SU-DHL-6 (cell line): ENCODE data around the gene TTC23.

Experiments
- H2AFZ ChIP-seq: fragments of 200-600 bp; sonication (generic); 2 replicates; pipeline ENCODE4 v1.6.1; 2014; ENCODE audit warnings: low read depth, mild to moderate bottlenecking, moderate library complexity, mixed read lengths, antibody characterized with exemption, low read length; ENCODE audit not compliant: severe bottlenecking
- H3F3A ChIP-seq: fragments of 200-600 bp; shearing (Covaris generic); 2 replicates; pipeline ENCODE4 v1.6.0; 2016; ENCODE audit warnings: antibody characterized with exemption, mild to moderate bottlenecking; ENCODE audit not compliant: insufficient read depth
- H3K27ac ChIP-seq: fragments of 200-600 bp; sonication (generic); 2 replicates; pipeline ENCODE4 v1.5.1; 2016; ENCODE audit warnings: low read depth, mild to moderate bottlenecking, low read length, moderate library complexity, mixed read lengths
- H3K27me3 ChIP-seq: fragments of 200-600 bp; sonication (generic), shearing (Covaris generic); 2 replicates; pipeline ENCODE4 v1.6.0; 2014; ENCODE audit warnings: mild to moderate bottlenecking, low read length
- H3K36me3 ChIP-seq: fragments of 200-600 bp; sonication (generic); 2 replicates; pipeline ENCODE4 v1.6.1; 2014; ENCODE audit warnings: mild to moderate bottlenecking, low read length, mixed read lengths
- H3K4me2 ChIP-seq: fragments of 300-600, 200-600 bp; shearing (Covaris generic), sonication (generic); 2 replicates; pipeline ENCODE4 v1.6.0; 2014; ENCODE audit warnings: low read length, low read depth, mild to moderate bottlenecking; ENCODE audit not compliant: poor library complexity, severe bottlenecking
- H3K4me3 ChIP-seq: fragments of 200-600 bp; sonication (generic); 2 replicates; pipeline ENCODE4 v1.5.1; 2014; ENCODE audit warnings: antibody characterized with exemption, low read length, mild to moderate bottlenecking, mixed read lengths; ENCODE audit not compliant: insufficient read depth, poor library complexity, severe bottlenecking
- H3K79me2 ChIP-seq: fragments of 200-600 bp; sonication (generic); 2 replicates; pipeline ENCODE4 v1.6.1; 2014; ENCODE audit warnings: mild to moderate bottlenecking, low read length, moderate library complexity; ENCODE audit not compliant: insufficient read depth
- H3K9ac ChIP-seq: fragments of 200-600 bp; sonication (generic); 2 replicates; pipeline ENCODE4 v1.7.0; 2014; ENCODE audit warnings: mild to moderate bottlenecking, low read length
- H3K9me2 ChIP-seq: fragments of 200-600 bp; sonication (generic); replicated peaks from 2 replicates; pipeline ENCODE4 v1.6.1; 2014; ENCODE audit warnings: low read length; ENCODE audit not compliant: insufficient read depth
- H3K9me3 ChIP-seq: fragments of 200-600 bp; sonication (generic); 2 replicates; pipeline ENCODE4 v1.6.1; 2014; ENCODE audit warnings: low read length, mixed read lengths; ENCODE audit not compliant: insufficient read depth
- H4K20me1 ChIP-seq: fragments of 200-600 bp; sonication (generic); 2 replicates; pipeline ENCODE4 v1.6.1; 2014; ENCODE audit warnings: low read depth, mild to moderate bottlenecking, antibody characterized with exemption, low read length, moderate library complexity, mixed read lengths
- EZH2phosphoT487 ChIP-seq: fragments of 200-600 bp; sonication (generic), shearing (Covaris generic); conservative IDR thresholded peaks from 2 replicates; pipeline ENCODE4 v1.6.1; 2018; ENCODE audit warnings: mild to moderate bottlenecking, antibody characterized with exemption, low read length, moderate library complexity, mixed read lengths
- TF ChIP-seq, protein P1 (sequence below): fragments of 200-600 bp; sonication (generic); IDR thresholded peaks from one replicate; pipeline ENCODE4 v1.5.1; 2017; ENCODE audit warnings: antibody characterized with exemption, mild to moderate bottlenecking, low read length, moderate library complexity; ENCODE audit not compliant: insufficient read depth, poor library complexity, severe bottlenecking

TTC23 gene

DNA sequence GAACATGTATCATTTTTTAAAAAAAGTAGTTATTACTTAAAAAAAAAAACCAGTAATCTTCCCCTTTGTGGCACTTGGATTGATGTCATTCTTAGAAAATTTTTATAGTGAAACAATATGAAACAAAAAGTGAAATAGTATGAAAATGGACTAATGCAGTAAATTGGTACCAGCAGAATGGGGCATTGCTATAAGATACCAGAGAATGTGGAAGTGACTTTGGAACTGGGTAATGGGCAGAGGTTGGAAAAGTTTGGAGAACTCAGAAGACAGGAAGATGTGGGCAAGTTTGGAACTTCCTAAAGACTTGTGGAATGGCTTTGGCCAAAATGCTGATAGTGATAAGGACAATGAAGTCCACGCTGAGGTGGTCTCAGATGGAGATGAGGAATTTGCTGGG is 66.6 kb downstream of the TTC23 start:
- no peaks in the 10 kb centered on the region for H3K9me2 ChIP-seq
- no peaks in the 10 kb centered on the region; the same call in 1 of the 2 replicates for H3K36me3 ChIP-seq
- H2AFZ ChIP-seq, result no peak overlapping the region
- no peak overlapping the region for H3K4me2 ChIP-seq
- H3K27me3 ChIP-seq, result no peaks in the 10 kb centered on the region
- H3K79me2 ChIP-seq, result no peaks in the 10 kb centered on the region
- H3K9ac ChIP-seq, result no peak overlapping the region
- TF ChIP-seq EZH2phosphoT487, result no peak
- TF ChIP-seq, protein P1, sequence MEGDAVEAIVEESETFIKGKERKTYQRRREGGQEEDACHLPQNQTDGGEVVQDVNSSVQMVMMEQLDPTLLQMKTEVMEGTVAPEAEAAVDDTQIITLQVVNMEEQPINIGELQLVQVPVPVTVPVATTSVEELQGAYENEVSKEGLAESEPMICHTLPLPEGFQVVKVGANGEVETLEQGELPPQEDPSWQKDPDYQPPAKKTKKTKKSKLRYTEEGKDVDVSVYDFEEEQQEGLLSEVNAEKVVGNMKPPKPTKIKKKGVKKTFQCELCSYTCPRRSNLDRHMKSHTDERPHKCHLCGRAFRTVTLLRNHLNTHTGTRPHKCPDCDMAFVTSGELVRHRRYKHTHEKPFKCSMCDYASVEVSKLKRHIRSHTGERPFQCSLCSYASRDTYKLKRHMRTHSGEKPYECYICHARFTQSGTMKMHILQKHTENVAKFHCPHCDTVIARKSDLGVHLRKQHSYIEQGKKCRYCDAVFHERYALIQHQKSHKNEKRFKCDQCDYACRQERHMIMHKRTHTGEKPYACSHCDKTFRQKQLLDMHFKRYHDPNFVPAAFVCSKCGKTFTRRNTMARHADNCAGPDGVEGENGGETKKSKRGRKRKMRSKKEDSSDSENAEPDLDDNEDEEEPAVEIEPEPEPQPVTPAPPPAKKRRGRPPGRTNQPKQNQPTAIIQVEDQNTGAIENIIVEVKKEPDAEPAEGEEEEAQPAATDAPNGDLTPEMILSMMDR, result no peak
- no peak overlapping the region for H3K4me3 ChIP-seq
- no peaks in the 10 kb centered on the region for H4K20me1 ChIP-seq
- H3K9me3 ChIP-seq, result no peaks in the 10 kb centered on the region
- no peak overlapping the region for H3K27ac ChIP-seq
- H3F3A ChIP-seq, result no peaks in the 10 kb centered on the region

DNA sequence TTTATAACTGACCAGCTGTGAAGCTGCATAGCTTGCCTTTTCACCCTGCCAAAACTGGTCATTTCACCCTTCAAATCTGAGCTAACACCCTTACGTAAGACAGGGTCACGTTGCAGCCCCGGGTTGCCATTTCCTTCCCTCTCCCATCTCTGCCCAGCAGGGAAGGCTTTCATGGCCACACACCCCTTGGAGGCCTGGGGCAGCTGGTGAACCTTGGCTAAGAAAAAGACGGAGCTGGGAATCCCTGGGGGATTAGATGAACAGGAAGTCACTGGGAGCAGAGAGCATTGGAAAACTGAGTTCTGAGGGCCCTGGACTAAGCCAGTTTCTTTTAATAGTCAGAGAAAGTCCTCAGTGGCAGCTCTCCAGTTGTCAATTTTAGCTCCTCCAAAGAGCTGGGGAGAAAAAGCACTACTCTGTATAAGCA is 67.8 kb downstream of the TTC23 start:
- no peak overlapping the region for H3K4me2 ChIP-seq
- TF ChIP-seq, protein P1, result no peak
- no peak for TF ChIP-seq EZH2phosphoT487

DNA sequence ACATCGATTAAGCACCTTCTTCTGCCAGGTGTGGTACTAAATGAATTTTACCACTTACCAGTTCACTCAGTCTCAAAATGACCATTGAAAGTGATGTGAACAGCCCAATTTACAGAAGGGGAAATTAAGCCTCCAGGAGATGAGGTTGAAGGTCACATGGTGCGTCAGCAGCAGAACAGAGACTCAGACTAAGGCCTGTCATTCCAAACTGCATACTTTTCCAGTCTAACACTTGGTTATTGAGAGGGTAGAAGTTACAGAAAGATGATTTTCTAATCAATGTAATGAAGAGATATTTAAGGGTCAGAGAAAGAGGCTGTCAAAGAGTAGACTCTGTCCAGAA is 68.4 kb downstream of the TTC23 start:
- Histone ChIP-seq H4K20me1 (no peaks in the 10 kb centered on the region), H3K4me3 (no peak overlapping the region), H3K27me3 (no peaks in the 10 kb centered on the region), H3K9me2 (no peaks in the 10 kb centered on the region), H3K9ac (no peak overlapping the region), H3K27ac (no peak overlapping the region), H3K4me2 (no peak overlapping the region), H2AFZ (no peak overlapping the region), H3K79me2 (no peaks in the 10 kb centered on the region), H3K9me3 (no peaks in the 10 kb centered on the region), H3F3A (no peaks in the 10 kb centered on the region), H3K36me3 (no peaks in the 10 kb centered on the region; the same call in 1 of the 2 replicates)
- TF ChIP-seq, protein P1, result no peak
- no peak for TF ChIP-seq EZH2phosphoT487

More for the DNA sequence above, 67.8 kb downstream of the TTC23 start:
- H2AFZ ChIP-seq, result no peak overlapping the region
- H3F3A ChIP-seq, result no peaks in the 10 kb centered on the region
- H3K79me2 ChIP-seq, result no peaks in the 10 kb centered on the region
- H3K27ac ChIP-seq, result no peak overlapping the region
- H3K9me3 ChIP-seq, result no peaks in the 10 kb centered on the region
- no peaks in the 10 kb centered on the region for H4K20me1 ChIP-seq
- no peaks in the 10 kb centered on the region; the same call in 1 of the 2 replicates for H3K36me3 ChIP-seq
- no peak overlapping the region for H3K9ac ChIP-seq
- H3K9me2 ChIP-seq, result no peaks in the 10 kb centered on the region
- H3K4me3 ChIP-seq, result no peak overlapping the region
- no peaks in the 10 kb centered on the region for H3K27me3 ChIP-seq
